ENCODE data around the gene KCNJ10. TPM values are rescaled to one million over a fixed set of nuclear protein-coding genes. Genes with fewer than 3 reads are reported as not detected.

The KCNJ10 gene
- total and polyA plus RNA-seq, 2 donors (not counting 3 experiments of a cell fraction or from before 2014, with no cell fraction given) = not detected

DNA sequence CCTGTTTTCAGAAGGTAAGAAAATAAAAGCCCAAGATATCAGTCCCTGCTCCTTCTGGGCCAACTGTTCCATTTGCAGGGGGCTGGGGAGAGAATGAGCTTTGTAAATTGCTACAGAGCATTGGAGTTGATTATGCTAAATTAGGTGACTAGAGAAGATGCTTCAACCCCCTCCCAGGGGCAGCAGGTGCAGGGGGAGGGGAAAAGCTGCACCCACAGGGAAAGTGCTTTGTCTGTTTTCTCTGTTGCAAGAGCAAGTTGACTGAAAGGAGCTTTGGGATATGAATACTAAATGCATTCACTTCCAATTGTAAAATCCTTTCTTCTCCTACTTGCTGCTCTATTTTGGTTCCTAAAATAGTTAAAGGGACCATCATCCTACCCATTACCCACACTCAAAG lies 21.6 kb downstream of the KCNJ10 start:
- Histone ChIP-seq H3K4me3 (replicated peaks in 1 of 3; ENCODE audit: insufficient read depth in 1 of 3, low read depth in 1 of 3, low read length in 3 of 3) (no peak overlapping the region), H2AFZ (ENCODE audit: low read depth, low read length) (no peak overlapping the region), H3K9me3 (replicated peaks; ENCODE audit: control insufficient read depth, insufficient read depth, low read length) (no peaks in the 10 kb centered on the region), H3K9me1 (replicated peaks; ENCODE audit: control insufficient read depth, extremely low read depth, insufficient read depth, low read length) (no peaks in the 10 kb centered on the region), H3K27me3 (ENCODE audit: control insufficient read depth in 2 of 2, insufficient read depth in 2 of 2, low read length in 2 of 2) (peaks cover 28 to 31% of the 10 kb centered on the region in 2 experiments), H3K9ac (replicated peaks; ENCODE audit: extremely low read depth, insufficient read depth, low read length) (no peak overlapping the region), H3K4me1 (ENCODE audit: control insufficient read depth, extremely low read depth, insufficient read depth, low read length) (no peaks in the 10 kb centered on the region), H3K79me2 (ENCODE audit: control insufficient read depth, insufficient read depth, low read length) (no peaks in the 10 kb centered on the region), H3K4me2 (ENCODE audit: insufficient read depth, low read length) (no peak overlapping the region), H4K20me1 (replicated peaks; ENCODE audit: control insufficient read depth, extremely low read depth, insufficient read depth, low read length) (no peaks in the 10 kb centered on the region), H3K27ac (ENCODE audit: insufficient read depth, low read depth, low read length) (no peak overlapping the region), H3K36me3 (ENCODE audit: control insufficient read depth in 2 of 2, extremely low read depth in 1 of 2, insufficient read depth in 2 of 2, low read length in 2 of 2) (no peaks in the 10 kb centered on the region)
- DNase-seq (ENCODE audit: low read depth, low spot score) (no peak), FAIRE-seq (no peak)
- POLR2A ChIA-PET = no interaction called here
- TF ChIP-seq, protein P1, sequence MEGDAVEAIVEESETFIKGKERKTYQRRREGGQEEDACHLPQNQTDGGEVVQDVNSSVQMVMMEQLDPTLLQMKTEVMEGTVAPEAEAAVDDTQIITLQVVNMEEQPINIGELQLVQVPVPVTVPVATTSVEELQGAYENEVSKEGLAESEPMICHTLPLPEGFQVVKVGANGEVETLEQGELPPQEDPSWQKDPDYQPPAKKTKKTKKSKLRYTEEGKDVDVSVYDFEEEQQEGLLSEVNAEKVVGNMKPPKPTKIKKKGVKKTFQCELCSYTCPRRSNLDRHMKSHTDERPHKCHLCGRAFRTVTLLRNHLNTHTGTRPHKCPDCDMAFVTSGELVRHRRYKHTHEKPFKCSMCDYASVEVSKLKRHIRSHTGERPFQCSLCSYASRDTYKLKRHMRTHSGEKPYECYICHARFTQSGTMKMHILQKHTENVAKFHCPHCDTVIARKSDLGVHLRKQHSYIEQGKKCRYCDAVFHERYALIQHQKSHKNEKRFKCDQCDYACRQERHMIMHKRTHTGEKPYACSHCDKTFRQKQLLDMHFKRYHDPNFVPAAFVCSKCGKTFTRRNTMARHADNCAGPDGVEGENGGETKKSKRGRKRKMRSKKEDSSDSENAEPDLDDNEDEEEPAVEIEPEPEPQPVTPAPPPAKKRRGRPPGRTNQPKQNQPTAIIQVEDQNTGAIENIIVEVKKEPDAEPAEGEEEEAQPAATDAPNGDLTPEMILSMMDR (IDR thresholded peaks at IDR 0.05; ENCODE audit: extremely low read depth in 1 of 2, insufficient read depth in 1 of 2, low read depth in 1 of 2, low read length in 2 of 2) = no peak
- TF ChIP-seq POLR2AphosphoS5 (IDR thresholded peaks at IDR 0.05; ENCODE audit: insufficient read depth, low read depth, low read length) (no peak), EZH2 (IDR thresholded peaks at IDR 0.05; ENCODE audit: borderline replicate concordance, low read depth, low read length, severe bottlenecking) (no peak), JUN (IDR thresholded peaks at IDR 0.05; ENCODE audit: borderline replicate concordance, insufficient read depth, insufficient read length, low read depth) (no peak), GATA2 (IDR thresholded peaks at IDR 0.05; ENCODE audit: insufficient read depth, insufficient read length, low read depth, low read length) (no peak), FOS (IDR thresholded peaks at IDR 0.05; ENCODE audit: borderline replicate concordance, insufficient read depth, low read length) (no peak), MYC (IDR thresholded peaks at IDR 0.05; ENCODE audit: low read depth, low read length) (no peak), POLR2A (IDR thresholded peaks at IDR 0.05; ENCODE audit: low read depth, low read length) (no peak)
- TF ChIP-seq, protein P2, sequence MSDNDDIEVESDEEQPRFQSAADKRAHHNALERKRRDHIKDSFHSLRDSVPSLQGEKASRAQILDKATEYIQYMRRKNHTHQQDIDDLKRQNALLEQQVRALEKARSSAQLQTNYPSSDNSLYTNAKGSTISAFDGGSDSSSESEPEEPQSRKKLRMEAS (IDR thresholded peaks at IDR 0.05; ENCODE audit: insufficient read depth, insufficient read length) = no peak
- intact Hi-C loops (cut with micrococcal nuclease) (no loop called here), dilution Hi-C loops (cut with MboI; ENCODE audit: extremely low pct_ligation_motif_present, low sequenced_read_pairs) (no loop called here)
- CTCF ChIA-PET = interaction anchor here (1.3 kb wide), 1 partner anchor 30 kb away, joined by 4 read pairs; no protein-coding TSS in a partner anchor
- BruUV-seq (replicated peaks) = no TSS peak

Data from endothelial cell of umbilical vein (primary cell).